HepG2 (cell line): ENCODE results near the gene TMEM131L. TPM values are rescaled to one million over a fixed set of nuclear protein-coding genes. Genes with fewer than 3 reads are reported as not detected.

Experiments
- GZF1 ChIP-seq: sonication (generic); formaldehyde crosslinking; IDR thresholded peaks from 2 replicates; pipeline ENCODE4 v1.5.1; 2020; ENCODE audit warnings: mild to moderate bottlenecking, missing genetic modification reagents
- HIVEP1 ChIP-seq: sonication (generic); formaldehyde crosslinking; IDR thresholded peaks from 2 replicates; pipeline ENCODE4 v1.4.0; 2020; ENCODE audit warnings: mild to moderate bottlenecking, missing genetic modification reagents
- HNRNPLL ChIP-seq: fragments of 200-400 bp; formaldehyde crosslinking; IDR thresholded peaks from 2 replicates; pipeline ENCODE4 v1.6.1; 2017; ENCODE audit warnings: mild to moderate bottlenecking, low read depth, low read length; ENCODE audit not compliant: poor library complexity, severe bottlenecking
- HOXA7 ChIP-seq: sonication (generic); formaldehyde crosslinking; IDR thresholded peaks from 2 replicates; pipeline ENCODE4 v1.8.1; 2022; ENCODE audit warnings: mild to moderate bottlenecking, missing genetic modification reagents, moderate library complexity
- KDM2A ChIP-seq: sonication (generic); formaldehyde crosslinking; IDR thresholded peaks from 2 replicates; pipeline ENCODE4 v1.4.0; 2020; ENCODE audit warnings: low read depth, missing genetic modification reagents, borderline replicate concordance
- NFKB2 ChIP-seq: sonication (generic); formaldehyde crosslinking; IDR thresholded peaks from 2 replicates; pipeline ENCODE4 v1.4.0; 2020; ENCODE audit warnings: missing genetic modification reagents, borderline replicate concordance
- SAP130 ChIP-seq: IDR thresholded peaks from 2 replicates; pipeline ENCODE4 v1.6.1; 2016; ENCODE audit warnings: low read depth
- SP2 ChIP-seq: sonication (generic); formaldehyde crosslinking; IDR thresholded peaks from 2 replicates; pipeline ENCODE4 v1.5.1; 2020; ENCODE audit warnings: mild to moderate bottlenecking, missing genetic modification reagents
- SP5 ChIP-seq: IDR thresholded peaks from 2 replicates; pipeline ENCODE4 v1.6.1; 2016; ENCODE audit warnings: low read depth, borderline replicate concordance
- TBX3 ChIP-seq: fragments of 450-650 bp; IDR thresholded peaks from 2 replicates; pipeline ENCODE4 v1.6.1; 2017; ENCODE audit warnings: antibody characterized with exemption, mild to moderate bottlenecking, inconsistent platforms, borderline replicate concordance
- XRCC5 ChIP-seq: fragments of 200-400 bp; formaldehyde crosslinking; optimal IDR thresholded peaks from 2 replicates; pipeline ENCODE3; 2017; ENCODE audit warnings: mild to moderate bottlenecking, low read length
- ZBTB7B ChIP-seq: sonication (generic); formaldehyde crosslinking; IDR thresholded peaks from 2 replicates; pipeline ENCODE4 v1.4.0; 2020; ENCODE audit warnings: missing genetic modification reagents
- ZNF230 ChIP-seq: sonication (generic); formaldehyde crosslinking; IDR thresholded peaks from 2 replicates; pipeline ENCODE4 v1.4.0; 2020; ENCODE audit warnings: mild to moderate bottlenecking, missing genetic modification reagents
- ZNF616 ChIP-seq: sonication (generic); formaldehyde crosslinking; IDR thresholded peaks from 2 replicates; pipeline ENCODE4 v1.5.0; 2020; ENCODE audit warnings: low read depth, mild to moderate bottlenecking, missing genetic modification reagents
- ZNF672 ChIP-seq: sonication (generic); formaldehyde crosslinking; IDR thresholded peaks from 2 replicates; pipeline ENCODE4 v1.8.1; 2022; ENCODE audit warnings: missing genetic modification reagents
- ZNF749 ChIP-seq: sonication (generic); formaldehyde crosslinking; IDR thresholded peaks from 2 replicates; pipeline ENCODE4 v1.8.0; 2022; ENCODE audit warnings: mild to moderate bottlenecking, missing genetic modification reagents, moderate library complexity, borderline replicate concordance
- ZNF761 ChIP-seq: sonication (generic); formaldehyde crosslinking; conservative IDR thresholded peaks from 2 replicates; pipeline ENCODE4 v1.4.0; 2020; ENCODE audit warnings: mild to moderate bottlenecking, missing genetic modification reagents
- ZNF768 ChIP-seq: sonication (generic); formaldehyde crosslinking; IDR thresholded peaks from 2 replicates; pipeline ENCODE4 v1.4.0; 2020; ENCODE audit warnings: missing genetic modification reagents
- polyA plus RNA-seq, 8 experiments: library from polyadenylated mRNA; depleted of rRNA in 3 of 8; stranded (reverse) in 7 of 8; unstranded in 1 of 8; fragments of >200 nt; fragmentation: Illumina TruSeq in 4 of 8; extraction: Trizol in 4 of 8; gene quantifications; 2 replicates each; pipeline versions ENCODE4 v1.2.1 to v1.2.3, GENCODE V29; 2011 to 2016; ENCODE audit warnings: low read depth in 4 of 8, missing spikeins in 1 of 8, mixed read lengths in 1 of 8; ENCODE audit not compliant: insufficient read depth in 1 of 8
- total RNA-seq, 5 experiments: library from RNA; depleted of rRNA; stranded (reverse); fragments of >200 nt; fragmentation: Illumina TruSeq; extraction: Trizol; gene quantifications; 2 replicates each; pipeline ENCODE4 v1.2.3, GENCODE V29; 2016; ENCODE audit warnings: low read depth in 1 of 5
- TF ChIP-seq, protein P1 (sequence below): sonication (generic); formaldehyde crosslinking; IDR thresholded peaks from 2 replicates; pipeline ENCODE4 v1.9.0; 2021; ENCODE audit warnings: missing genetic modification reagents, mild to moderate bottlenecking, borderline replicate concordance
- TF ChIP-seq, protein P2 (sequence below): sonication (generic); formaldehyde crosslinking; IDR thresholded peaks from 2 replicates; pipeline ENCODE4 v1.5.1; 2020; ENCODE audit warnings: mild to moderate bottlenecking, missing genetic modification reagents, moderate library complexity

TMEM131L gene
- total and polyA plus RNA-seq, 2 of the 13 experiments (the other 11 are each of a cell fraction or from before 2014, with no cell fraction given), result 2.2 to 4.5 TPM

DNA sequence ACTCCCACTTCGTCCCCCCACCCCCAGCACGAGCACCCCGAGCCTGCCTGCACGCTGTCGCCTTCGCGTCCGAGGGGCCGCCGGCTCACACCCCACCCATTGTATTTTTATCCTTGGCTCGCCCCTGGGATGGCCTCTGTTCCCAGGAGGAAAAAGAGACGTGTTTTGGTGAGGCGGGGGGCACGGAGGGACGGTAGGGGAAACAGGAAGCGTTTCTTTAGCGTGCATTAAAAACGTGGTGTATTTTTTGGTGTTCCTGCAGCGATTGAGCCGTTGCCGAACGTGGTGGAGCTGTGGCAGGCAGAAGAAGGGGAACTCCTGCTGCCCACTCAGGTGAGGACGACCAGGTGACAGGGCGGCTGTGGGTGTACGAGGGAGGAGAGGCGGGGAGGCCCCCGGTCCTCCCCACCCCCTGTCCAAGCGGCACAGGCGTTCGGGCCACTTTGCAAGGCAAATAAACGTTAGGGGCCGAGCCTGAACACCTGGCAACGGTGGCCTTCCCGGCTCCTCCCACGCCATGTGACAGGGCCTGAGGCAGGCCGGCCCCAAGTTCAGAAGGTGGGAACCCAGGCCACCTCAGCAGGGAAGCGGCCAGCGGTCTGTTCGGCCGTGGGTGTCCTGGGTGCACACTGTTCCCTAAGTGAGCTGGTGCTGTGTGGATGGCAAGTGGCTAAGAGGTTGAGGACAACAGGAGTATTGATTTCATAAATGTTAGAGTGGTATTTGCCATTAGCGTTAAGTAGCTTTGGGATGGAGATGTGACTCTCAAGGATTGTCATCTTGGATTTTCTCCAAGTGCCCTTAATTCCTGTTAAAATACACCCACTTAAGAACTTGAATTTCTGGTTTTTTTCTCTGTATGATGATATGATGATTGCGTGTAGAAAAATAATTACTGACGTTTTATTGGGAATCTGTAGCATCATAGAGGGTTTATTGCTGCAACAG is 1.1 kb downstream of the TMEM131L start (continued):
- TF ChIP-seq, protein P1, sequence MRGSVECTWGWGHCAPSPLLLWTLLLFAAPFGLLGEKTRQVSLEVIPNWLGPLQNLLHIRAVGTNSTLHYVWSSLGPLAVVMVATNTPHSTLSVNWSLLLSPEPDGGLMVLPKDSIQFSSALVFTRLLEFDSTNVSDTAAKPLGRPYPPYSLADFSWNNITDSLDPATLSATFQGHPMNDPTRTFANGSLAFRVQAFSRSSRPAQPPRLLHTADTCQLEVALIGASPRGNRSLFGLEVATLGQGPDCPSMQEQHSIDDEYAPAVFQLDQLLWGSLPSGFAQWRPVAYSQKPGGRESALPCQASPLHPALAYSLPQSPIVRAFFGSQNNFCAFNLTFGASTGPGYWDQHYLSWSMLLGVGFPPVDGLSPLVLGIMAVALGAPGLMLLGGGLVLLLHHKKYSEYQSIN (CRISPR knock-in tag), result no peak
- TF ChIP-seq ZBTB7B (CRISPR knock-in tag), result 0 out of 2 replicates have a peak, but pooled peaks have one; percentile 48
- peak; percentile 47; the same call in 1 of the 2 replicates for TF ChIP-seq SP5 (CRISPR knock-in tag)
- TF ChIP-seq ZNF616 (CRISPR knock-in tag), result no peak
- peak; percentile 34; the same call in 1 of the 2 replicates for TF ChIP-seq KDM2A
- peak; percentile 27; the same call in 1 of the 2 replicates for TF ChIP-seq ZNF761 (CRISPR knock-in tag)
- no peak for TF ChIP-seq TBX3
- TF ChIP-seq ZNF749 (CRISPR knock-in tag), result 0 out of 2 replicates have a peak, but pooled peaks have one; percentile 35
- TF ChIP-seq ZNF768, result 0 out of 2 replicates have a peak, but pooled peaks have one; percentile 30
- TF ChIP-seq SP2, result peak; percentile 46
- TF ChIP-seq XRCC5, result no peak
- no peak for TF ChIP-seq ZNF672 (CRISPR knock-in tag)
- 0 out of 2 replicates have a peak, but pooled peaks have one; percentile 50 for TF ChIP-seq ZNF230 (CRISPR knock-in tag)
- TF ChIP-seq HOXA7 (CRISPR knock-in tag), result no peak
- TF ChIP-seq GZF1, result peak; percentile 55; the same call in 1 of the 2 replicates
- TF ChIP-seq HIVEP1, result peak; percentile 27; the same call in 1 of the 2 replicates
- TF ChIP-seq NFKB2 (CRISPR knock-in tag), result no peak
- peak; percentile 13 for TF ChIP-seq HNRNPLL
- TF ChIP-seq, protein P2, sequence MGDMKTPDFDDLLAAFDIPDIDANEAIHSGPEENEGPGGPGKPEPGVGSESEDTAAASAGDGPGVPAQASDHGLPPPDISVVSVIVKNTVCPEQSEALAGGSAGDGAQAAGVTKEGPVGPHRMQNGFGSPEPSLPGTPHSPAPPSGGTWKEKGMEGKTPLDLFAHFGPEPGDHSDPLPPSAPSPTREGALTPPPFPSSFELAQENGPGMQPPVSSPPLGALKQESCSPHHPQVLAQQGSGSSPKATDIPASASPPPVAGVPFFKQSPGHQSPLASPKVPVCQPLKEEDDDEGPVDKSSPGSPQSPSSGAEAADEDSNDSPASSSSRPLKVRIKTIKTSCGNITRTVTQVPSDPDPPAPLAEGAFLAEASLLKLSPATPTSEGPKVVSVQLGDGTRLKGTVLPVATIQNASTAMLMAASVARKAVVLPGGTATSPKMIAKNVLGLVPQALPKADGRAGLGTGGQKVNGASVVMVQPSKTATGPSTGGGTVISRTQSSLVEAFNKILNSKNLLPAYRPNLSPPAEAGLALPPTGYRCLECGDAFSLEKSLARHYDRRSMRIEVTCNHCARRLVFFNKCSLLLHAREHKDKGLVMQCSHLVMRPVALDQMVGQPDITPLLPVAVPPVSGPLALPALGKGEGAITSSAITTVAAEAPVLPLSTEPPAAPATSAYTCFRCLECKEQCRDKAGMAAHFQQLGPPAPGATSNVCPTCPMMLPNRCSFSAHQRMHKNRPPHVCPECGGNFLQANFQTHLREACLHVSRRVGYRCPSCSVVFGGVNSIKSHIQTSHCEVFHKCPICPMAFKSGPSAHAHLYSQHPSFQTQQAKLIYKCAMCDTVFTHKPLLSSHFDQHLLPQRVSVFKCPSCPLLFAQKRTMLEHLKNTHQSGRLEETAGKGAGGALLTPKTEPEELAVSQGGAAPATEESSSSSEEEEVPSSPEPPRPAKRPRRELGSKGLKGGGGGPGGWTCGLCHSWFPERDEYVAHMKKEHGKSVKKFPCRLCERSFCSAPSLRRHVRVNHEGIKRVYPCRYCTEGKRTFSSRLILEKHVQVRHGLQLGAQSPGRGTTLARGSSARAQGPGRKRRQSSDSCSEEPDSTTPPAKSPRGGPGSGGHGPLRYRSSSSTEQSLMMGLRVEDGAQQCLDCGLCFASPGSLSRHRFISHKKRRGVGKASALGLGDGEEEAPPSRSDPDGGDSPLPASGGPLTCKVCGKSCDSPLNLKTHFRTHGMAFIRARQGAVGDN (CRISPR knock-in tag), result peak; percentile 81
- peak; percentile 72; the same call in 1 of the 2 replicates for TF ChIP-seq SAP130 (CRISPR knock-in tag)
